K562 treated with DMSO at 1 percent for 4 hours (cell line): ENCODE measurements around the gene PIP4K2B. TPM values are rescaled to one million over a fixed set of nuclear protein-coding genes. Genes with fewer than 3 reads are reported as not detected.

Experiments used
- total RNA-seq: library from RNA; unstranded; fragments of 300-600 nt; gene quantifications from 2 replicates; pipeline ENCODE4 v1.2.3, GENCODE V29; 2022; ENCODE audit not compliant: insufficient read depth

The PIP4K2B gene
- 20.4 and 32.1 TPM in 2 replicates for total RNA-seq

GRCh38 chr17:38799501-38800236, at the start of gene PIP4K2B:
PIP4K2B (minus strand) TSS chr17:38799556; CDS start chr17:38799424, 132 bp downstream.

GRCh38 chr17:38824899-38825761, 25.8 kb upstream of the PIP4K2B start, which contains the start of gene CWC25:
CWC25 (minus strand) TSS chr17:38825321; CDS start chr17:38825183, 138 bp downstream.

GRCh38 chr17:38752308-38753070, 46.9 kb downstream of the PIP4K2B start, which contains the start of gene PSMB3:
PSMB3 (plus strand) TSS chr17:38752741; CDS start chr17:38752827, 86 bp downstream.

GRCh38 chr17:38748149-38748891, 51.0 kb downstream of the PIP4K2B start, which contains the start of gene PCGF2:
PCGF2 (minus strand) TSS chr17:38748336; CDS start chr17:38740402, 7,934 bp downstream.

GRCh38 chr17:38729886-38730525, 69.3 kb downstream of the PIP4K2B start, which contains the start of gene CISD3:
CISD3 (plus strand) TSS chr17:38730341; CDS start chr17:38730359, 18 bp downstream.

Other genes starting within 250 kb of the PIP4K2B start
- gene SRCIN1, start 193.6 kb downstream of the PIP4K2B start, total RNA-seq: 0.57 TPM in 1 of 2 replicates, not detected in the other
- gene EPOP, start 124.6 kb downstream of the PIP4K2B start, total RNA-seq: 3.3 and 3.4 TPM in 2 replicates
- gene MLLT6, start 94.3 kb downstream of the PIP4K2B start, total RNA-seq: 29.5 and 34.4 TPM in 2 replicates
- 11.0 and 11.9 TPM in 2 replicates for gene CISD3, start 69.2 kb downstream of the PIP4K2B start, total RNA-seq
- 16.0 and 24.0 TPM in 2 replicates for gene PCGF2, start 51.2 kb downstream of the PIP4K2B start, total RNA-seq
- 382 and 436 TPM in 2 replicates for gene PSMB3, start 46.8 kb downstream of the PIP4K2B start, total RNA-seq
- 8.1 and 11.1 TPM in 2 replicates for gene CWC25, start 25.8 kb upstream of the PIP4K2B start, total RNA-seq
- 3,286 and 3,420 TPM in 2 replicates for gene RPL23, start 54.2 kb upstream of the PIP4K2B start, total RNA-seq
- 128 and 139 TPM in 2 replicates for gene LASP1, start 70.5 kb upstream of the PIP4K2B start, total RNA-seq
- gene FBXO47, start 167.8 kb upstream of the PIP4K2B start, total RNA-seq: not detected in 2 replicates